Activated T-cell treated with anti-CD3 and anti-CD28 coated beads, Interleukin-2, amount 50 U/mL, for 48 hours (primary cell): ENCODE measurements around the gene CELF5.
"Not testable (repeated sequence)": the region's sequence is repeated elsewhere in the genome, so short reads cannot be mapped to it uniquely, and the experiment has no call there.

ENCODE experiments used
- DNase-seq, 2 experiments: peaks; one replicate each; pipeline ENCODE4 v3.0.0-alpha.2; 2020

CELF5 gene

DNA sequence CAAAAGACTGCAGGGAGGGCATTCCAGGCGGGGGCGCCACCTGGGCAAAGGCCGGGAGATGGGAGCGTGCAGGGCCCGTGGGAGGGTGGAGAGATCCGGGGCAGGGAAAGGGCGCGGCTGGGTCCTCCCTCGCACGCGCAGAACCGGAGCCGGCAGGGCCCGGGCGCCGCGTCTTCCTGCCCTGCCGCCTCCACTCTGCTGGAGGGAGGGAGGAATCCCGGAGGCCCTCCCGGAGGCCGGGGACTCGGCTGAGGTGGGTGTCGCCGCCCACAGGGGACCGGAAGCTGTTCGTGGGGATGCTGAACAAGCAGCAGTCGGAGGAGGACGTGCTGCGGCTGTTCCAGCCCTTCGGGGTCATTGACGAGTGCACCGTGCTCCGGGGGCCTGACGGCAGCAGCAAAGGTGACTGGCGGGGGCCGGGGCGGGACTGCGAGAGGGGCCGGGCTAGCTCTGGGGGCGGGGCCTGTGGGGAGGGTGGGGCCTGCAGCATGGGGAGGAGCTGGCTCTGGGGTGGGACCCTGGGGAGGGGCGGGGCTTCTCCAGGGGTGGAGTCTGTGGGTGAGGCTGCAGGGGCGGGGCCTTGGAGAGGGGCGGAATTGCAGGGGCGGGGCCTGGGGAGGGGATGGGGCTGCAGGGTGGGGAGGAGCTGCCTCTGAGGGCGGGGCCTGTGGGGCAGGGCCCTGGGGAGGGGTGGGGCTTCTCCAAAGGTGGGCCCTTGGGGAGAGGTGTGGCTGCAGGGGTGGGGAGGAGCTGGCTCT, 51.3 kb downstream of the CELF5 start:
- peak; percentile 94 to 95 for DNase-seq

GRCh38 chr19:3276341-3276799, 51.9 kb downstream of the CELF5 start:
- peak in 1 of 2 experiments; percentile 67 for DNase-seq

DNA sequence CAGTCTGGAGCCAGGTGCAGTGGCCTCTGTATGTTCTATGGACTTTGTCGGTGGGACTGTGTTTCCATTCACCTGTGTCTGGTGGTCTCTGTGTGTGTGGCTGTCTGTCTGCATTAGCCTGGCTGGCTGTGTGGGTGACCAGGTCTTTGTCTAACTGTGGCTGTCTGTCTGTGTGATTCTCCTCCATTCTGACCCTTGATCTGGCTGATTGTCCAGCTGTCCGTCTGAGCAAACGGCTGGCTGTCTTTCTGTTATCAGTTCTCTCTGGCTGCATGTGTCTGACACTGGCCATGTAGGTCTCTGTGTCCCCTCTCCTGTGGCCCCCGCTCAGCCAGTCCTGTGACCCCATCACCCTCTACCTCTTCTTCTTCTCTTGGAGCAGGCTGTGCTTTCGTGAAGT, 53.2 kb downstream of the CELF5 start:
- no peak for DNase-seq

DNA sequence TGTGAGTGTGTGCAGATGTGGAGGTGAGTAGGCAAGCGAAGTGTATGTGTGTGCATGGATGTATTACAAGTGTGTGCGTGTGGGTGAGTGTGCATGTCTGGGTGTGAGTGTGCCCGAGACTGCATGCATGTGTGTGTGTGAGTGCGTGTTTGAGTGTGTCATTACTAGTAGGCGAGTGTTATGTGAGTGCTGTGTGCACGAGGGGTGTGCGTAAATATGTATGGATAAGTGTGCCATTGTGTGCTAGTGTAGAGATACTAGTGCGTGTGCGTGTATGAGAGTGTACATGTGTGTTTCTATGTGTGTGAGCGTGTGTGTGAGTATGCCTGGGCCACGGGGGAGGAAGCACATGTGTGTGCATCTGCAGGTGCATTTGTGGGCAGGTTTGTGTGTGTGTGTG, 53.8 kb downstream of the CELF5 start:
- DNase-seq = no peak

DNA sequence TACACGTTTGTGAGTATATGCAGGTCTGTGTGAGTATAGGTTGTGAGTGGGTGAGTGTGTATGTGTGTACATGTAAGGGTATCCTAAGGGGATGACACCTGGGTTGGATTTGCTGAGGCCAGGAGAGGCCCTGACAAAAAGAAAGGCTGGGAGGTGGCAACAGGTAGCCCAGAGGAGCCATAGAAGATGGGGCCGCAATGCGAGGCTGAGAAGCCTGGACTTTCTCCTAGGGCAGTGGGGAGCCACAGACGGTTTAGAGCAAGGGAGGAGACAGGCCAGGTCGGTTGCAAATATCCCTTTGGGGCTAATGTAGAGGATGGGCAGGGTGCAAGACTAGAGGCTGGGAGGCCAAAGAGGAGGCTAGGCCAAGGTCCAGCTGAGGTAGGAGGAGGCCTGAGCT, 54.3 kb downstream of the CELF5 start:
- no peak for DNase-seq

GRCh38 chr19:3279306-3279705, 54.8 kb downstream of the CELF5 start:
- no peak for DNase-seq

- DNase-seq = no peak
Observed at GRCh38 chr19:3281026-3281425, 56.6 kb downstream of the CELF5 start.

DNA sequence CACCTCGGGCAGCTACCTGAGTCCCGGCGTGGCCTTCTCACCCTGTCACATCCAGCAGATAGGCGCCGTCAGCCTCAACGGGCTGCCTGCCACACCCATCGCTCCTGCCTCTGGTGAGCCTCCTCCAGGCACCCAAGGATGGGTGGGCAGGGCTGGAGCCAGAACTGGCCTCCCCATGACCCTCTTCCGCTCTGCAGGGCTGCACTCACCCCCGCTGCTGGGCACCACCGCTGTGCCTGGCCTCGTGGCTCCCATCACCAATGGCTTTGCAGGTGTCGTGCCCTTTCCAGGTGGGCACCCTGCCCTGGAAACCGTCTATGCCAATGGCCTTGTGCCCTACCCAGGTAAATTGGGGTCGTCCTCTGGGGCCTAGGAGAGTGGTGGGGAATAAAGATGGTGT, 57.7 kb downstream of the CELF5 start:
- no peak for DNase-seq

DNA sequence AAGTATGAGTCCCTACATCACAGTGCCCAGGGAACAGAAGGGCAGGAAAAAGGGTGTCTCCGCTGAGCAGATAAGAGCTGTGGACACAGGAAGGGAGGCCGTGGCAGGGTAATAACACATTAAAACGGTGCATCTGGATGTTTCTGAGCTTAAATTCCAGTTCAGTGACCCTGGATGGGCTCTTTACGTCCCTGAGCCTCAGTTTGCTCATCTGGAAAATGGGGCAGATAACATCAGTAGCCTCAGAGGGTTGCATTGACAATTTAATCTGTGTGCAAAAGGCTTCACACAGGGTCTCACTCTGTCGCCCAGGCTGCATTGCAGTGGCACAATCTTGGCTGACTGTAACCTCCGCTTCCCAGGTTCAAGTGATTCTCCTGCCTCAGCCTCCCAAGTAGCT, 58.1 kb downstream of the CELF5 start:
- DNase-seq = no peak

GRCh38 chr19:3283246-3283751, 58.8 kb downstream of the CELF5 start:
- DNase-seq = no peak

GRCh38 chr19:3283886-3284657, 59.6 kb downstream of the CELF5 start:
- peak in 1 of 2 experiments; percentile 28 for DNase-seq

DNA sequence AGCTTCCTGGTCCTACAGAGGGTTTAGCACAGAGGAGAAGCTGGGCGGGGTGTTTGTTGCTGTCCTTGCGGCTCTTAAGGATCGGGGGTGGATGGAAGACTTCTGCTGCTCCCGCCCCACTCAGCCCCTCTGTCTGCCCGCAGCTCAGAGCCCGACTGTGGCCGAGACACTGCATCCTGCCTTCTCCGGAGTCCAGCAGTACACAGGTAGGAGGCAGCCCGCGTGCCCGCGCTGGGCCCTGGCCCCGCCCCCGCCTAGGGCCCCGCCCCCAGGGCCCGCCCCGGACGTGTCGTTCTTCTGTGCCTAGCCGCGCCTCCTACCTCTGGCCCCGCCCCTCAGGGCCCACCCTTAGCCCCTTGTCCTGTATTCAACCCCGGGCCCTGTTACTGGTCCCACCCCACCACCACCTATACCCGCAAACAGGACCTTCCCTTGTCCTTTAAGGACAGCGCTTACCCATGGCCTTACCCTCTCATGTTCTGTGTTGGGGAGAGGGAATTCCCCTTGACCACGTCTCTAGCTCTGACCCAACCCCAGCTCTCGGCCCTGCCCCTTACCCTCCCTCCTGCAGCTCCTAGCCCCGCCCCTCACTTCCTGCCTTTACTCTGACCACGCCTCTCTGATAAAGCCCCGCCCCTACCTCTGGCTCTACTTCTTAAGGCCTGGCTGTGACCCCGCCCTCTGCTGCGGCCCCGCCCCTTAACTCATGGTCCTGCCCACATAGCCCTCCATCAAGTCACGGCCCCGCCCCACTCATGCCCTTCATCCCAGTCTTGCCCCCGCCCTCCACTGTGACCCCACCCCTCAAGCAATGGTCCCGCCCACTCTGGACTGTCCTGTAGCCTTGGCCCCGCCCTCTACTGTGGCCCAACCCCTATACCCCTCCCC, 60.5 kb downstream of the CELF5 start:
- DNase-seq = peak; percentile 89 to 91

DNA sequence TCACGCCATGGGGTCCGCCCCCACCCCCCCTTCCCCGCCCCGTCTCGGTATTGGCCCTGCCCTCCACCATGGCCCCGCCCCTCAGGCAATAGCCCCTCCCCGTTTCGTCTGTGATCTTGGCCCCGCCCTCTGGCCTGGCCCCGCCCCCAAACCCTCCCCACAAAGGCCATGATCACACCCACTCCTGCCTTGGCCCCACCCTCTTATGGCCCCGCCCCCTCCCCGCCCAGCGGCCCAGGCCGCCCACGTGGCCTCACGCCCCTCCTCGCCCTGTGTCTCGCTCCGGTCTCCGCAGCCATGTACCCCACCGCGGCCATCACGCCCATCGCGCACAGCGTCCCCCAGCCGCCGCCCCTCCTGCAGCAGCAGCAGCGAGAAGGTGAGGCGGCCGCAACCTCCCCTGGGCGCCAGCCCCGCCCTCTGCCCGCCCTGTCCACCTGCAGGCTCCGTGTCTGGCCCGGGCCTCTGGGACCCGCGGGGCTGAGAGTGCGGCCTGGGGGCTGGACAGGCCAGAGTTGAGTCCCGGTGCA, 61.3 kb downstream of the CELF5 start:
- peak; percentile 81 to 83 for DNase-seq

DNA sequence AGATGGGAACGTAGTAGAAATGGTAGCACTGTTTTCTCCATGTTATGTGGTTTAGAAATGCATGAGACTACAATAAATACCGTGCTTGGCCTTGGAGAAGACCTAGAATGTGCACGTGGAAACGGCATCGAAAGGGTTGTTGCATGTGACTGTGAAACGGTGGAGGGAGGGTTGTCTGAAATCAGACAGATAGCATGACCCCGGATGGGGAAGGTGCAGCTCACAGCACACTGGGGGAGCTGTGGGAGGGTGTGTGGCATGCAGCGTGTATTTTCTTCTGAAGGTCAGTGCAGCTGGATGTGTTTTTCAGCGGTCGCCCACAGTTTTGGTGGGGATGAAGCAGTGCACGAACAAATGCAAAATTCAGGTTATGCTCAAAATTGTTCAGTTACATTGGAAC, 63.4 kb downstream of the CELF5 start:
- no peak for DNase-seq

DNA sequence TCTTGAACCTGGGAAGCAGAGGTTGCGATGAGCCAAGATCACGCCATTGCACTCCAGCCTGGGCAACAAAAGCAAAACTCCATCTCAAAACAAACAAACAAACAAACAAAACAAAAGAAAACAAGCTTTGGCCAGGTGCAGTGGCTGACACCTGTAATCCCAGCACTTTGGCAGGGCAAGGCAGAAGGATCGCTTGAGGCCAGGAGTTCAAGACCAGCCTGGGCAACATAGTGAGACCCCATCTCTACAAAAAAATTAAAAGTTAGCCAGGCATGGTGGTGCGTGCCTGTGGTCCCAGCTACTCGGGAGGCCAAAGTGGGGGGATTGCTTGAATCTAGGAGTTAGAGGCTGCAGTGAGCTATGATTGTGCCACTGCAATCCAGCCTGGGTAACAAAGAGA, 64.0 kb downstream of the CELF5 start:
- not testable (repeated sequence) for DNase-seq

GRCh38 chr19:3289971-3290569, 65.6 kb downstream of the CELF5 start:
- no peak for DNase-seq

DNA sequence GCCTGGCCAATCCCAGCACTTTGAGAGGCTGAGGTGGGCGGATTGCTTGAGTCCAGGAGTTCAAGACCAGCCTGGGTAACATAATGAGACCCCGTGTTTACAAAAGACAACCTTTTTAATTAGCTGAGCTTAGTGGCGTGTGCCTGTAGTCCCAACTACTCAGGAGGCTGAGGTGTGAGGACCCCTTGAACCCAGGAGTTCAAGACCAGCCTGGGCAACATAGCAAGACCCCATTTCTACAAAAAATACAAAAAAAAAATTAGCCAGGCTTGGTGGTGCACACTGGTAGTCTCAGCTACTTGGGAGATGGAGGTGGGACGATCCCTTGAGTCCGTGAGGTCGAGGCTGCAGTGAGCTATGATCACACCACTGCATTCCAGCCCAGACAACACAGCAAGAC, 66.4 kb downstream of the CELF5 start:
- DNase-seq = not testable (repeated sequence)

- no peak for DNase-seq
Observed at GRCh38 chr19:3291644-3292043, 67.2 kb downstream of the CELF5 start.

GRCh38 chr19:3292958-3293529, 68.6 kb downstream of the CELF5 start:
- no peak for DNase-seq

DNA sequence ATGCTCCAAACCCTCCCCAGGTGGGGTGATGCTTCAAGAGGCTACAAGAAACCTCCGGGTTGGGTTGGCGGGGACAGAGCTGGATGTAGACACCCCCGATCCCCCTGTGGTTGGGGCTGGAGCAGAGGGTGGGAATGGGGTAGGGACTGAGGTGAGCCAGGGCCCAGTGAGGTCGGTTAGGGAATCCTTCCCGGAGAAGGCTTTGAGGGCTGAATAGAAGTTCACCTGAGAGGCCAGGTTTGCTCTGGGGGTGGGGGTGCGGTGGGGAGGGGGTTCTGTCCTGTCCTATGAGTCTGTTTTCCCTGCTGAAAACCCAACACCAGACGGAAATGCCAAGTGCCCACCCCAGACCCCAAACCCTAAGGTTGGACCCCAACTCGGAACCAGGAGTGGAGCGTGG, 69.1 kb downstream of the CELF5 start:
- no peak for DNase-seq

DNA sequence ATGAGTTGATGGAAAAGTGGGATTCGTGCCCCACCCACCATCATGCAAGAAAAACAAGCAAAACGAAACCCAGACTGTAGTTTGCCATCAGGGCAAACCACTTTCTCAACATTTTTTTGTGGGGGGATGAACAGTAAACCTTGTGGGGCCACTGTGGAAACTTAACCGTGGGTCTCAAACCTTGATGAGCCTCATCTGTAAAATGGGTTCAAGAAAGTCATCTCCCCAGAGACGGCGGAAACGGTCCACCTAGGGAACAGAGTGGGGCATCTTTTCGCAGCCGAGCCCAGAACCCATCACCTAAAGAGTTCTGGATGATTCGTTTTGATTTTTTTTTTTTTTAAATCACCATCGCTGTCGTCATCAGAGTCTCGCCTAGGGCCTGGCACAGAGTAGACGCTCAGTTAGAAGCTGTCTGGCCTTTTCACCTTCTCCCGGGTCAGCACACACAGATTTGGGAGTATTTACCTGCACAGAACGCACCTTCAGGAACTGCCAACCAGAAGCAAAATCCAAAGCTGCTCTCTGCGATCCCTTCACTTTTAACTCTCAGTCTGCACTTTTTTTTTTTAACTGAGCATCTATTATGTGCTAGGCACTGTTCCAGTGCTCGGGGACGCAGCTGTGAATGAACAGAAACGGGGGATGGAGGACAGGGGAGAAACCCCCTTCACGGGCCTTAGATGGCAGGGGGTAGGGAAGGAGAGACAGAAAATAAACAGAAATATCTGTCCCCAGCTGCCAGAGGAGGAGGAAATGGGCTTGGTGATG, 69.8 kb downstream of the CELF5 start:
- DNase-seq = no peak
